Esophagus squamous epithelium (tissue), 5 donors: Measurements from ENCODE around the gene CORO1C. TPM values are rescaled to one million over a fixed set of nuclear protein-coding genes. Genes with fewer than 3 reads are reported as not detected.
A peak's percentile ranks its signal among the peaks of the same experiment; 100 is the strongest.
"Not testable (repeated sequence)": the region's sequence is repeated elsewhere in the genome, so short reads cannot be mapped to it uniquely, and the experiment has no call there.

Experiments
- DNase-seq: peaks from one replicate; lab custom pipeline; 2025; lab: John Stamatoyannopoulos, UW
- H3K27ac ChIP-seq, 4 donors: fragments of 200-600 bp; sonication (generic); one replicate each; pipeline ENCODE4 v1.5.1; 2016 to 2019; ENCODE audit warnings: mild to moderate bottlenecking in 1 of 4
- H3K27me3 ChIP-seq, 4 donors: fragments of 200-600 bp; sonication (generic); 1 replicate in 3 of 4; 2 replicates in 1 of 4; pipeline versions ENCODE4 v1.5.1 to v1.6.0; 2017 to 2021; ENCODE audit warnings: antibody characterized with exemption in 1 of 4
- H3K36me3 ChIP-seq, 3 donors: fragments of 200-600 bp; sonication (generic); one replicate each; pipeline ENCODE4 v1.5.1; 2016 to 2019
- H3K4me1 ChIP-seq, 3 donors: fragments of 200-600 bp; sonication (generic); one replicate each; pipeline ENCODE4 v1.5.1; 2017 to 2019
- H3K4me3 ChIP-seq, 4 donors: fragments of 200-600 bp; sonication (generic); 1 replicate in 3 of 4; 2 replicates in 1 of 4; pipeline ENCODE4 v1.5.1; 2016 to 2019; ENCODE audit warnings: mild to moderate bottlenecking in 2 of 4, moderate library complexity in 1 of 4
- H3K9me3 ChIP-seq, 3 donors: fragments of 200-600 bp; sonication (generic); one replicate each; pipeline ENCODE4 v1.5.1; 2016 to 2019
- CTCF ChIP-seq, 6 experiments: fragments of 450-650 bp in 4 of 6; fragments of 200-600 bp in 2 of 6; sonication (generic) in 2 of 6; IDR thresholded peaks; one replicate each; pipeline ENCODE4 v1.5.1; 2016 to 2019; ENCODE audit warnings: antibody characterized with exemption in 6 of 6, mild to moderate bottlenecking in 4 of 6, moderate library complexity in 4 of 6
- POLR2A ChIP-seq, 4 donors: fragments of 450-650 bp; IDR thresholded peaks; one replicate each; pipeline ENCODE4 v1.6.1; 2017; ENCODE audit warnings: antibody characterized with exemption in 4 of 4, mild to moderate bottlenecking in 4 of 4, moderate library complexity in 3 of 4
- WGBS, 2 donors: methylation state at CpG; one replicate each; pipeline ENCODE4 v1.1.5; 2018; 5-methylcytosine and 5-hydroxymethylcytosine counted together
- intact Hi-C: fragments of 100-400 bp; cut with DNase I; formaldehyde crosslinking; loops from one replicate; pipeline ENCODE4 v1.15.0; 2022
- total RNA-seq, 4 donors: library from RNA; depleted of rRNA; stranded (reverse); fragments of >200 nt; gene quantifications; one replicate each; pipeline ENCODE4 v1.1.0, GENCODE V29; 2016
- donor health status: DM: yes; HTN: yes; CAD: no.

Gene CORO1C
- total RNA-seq, 4 donors from 2014 or later = 67.2 to 142 (median 114) TPM

GRCh38 chr12:108755481-108755880 is 24.2 kb upstream of the CORO1C start:
- no peak for DNase-seq
- TF ChIP-seq POLR2A (IDR thresholded peaks at IDR 0.05) (no peak), CTCF (IDR thresholded peaks at IDR 0.05) (no peak)
- WGBS, 2 donors = 76 to 96% methylated on average over 2 of the region's 2 CpGs
- H3K9me3 ChIP-seq = no peaks in the 10 kb centered on the region
- H3K36me3 ChIP-seq = no peaks in the 10 kb centered on the region
- no peak overlapping the region for H3K4me3 ChIP-seq
- H3K4me1 ChIP-seq = peaks cover 9 to 18% (median 14%) of the 10 kb centered on the region in 3 donors
- no peak overlapping the region for H3K27ac ChIP-seq
- no peaks in the 10 kb centered on the region for H3K27me3 ChIP-seq
- intact Hi-C loops = no loop called here

- intact Hi-C loops = no loop called here
- Histone ChIP-seq H3K36me3 (no peaks in the 10 kb centered on the region), H3K4me1 (peaks cover 9 to 23% (median 14%) of the 10 kb centered on the region in 3 donors), H3K4me3 (no peak overlapping the region), H3K27me3 (no peaks in the 10 kb centered on the region), H3K27ac (peak overlapping the region in 1 of 4 donors; percentile 16), H3K9me3 (no peaks in the 10 kb centered on the region)
- TF ChIP-seq POLR2A (IDR thresholded peaks at IDR 0.05) (no peak), CTCF (IDR thresholded peaks at IDR 0.05) (no peak)
- WGBS, 2 donors = 85 to 87% methylated on average over 4 to 6 of the region's 6 CpGs
- no peak for DNase-seq
These were observed 22.7 kb upstream of the CORO1C start for GRCh38 chr12:108753976-108754375.

GRCh38 chr12:108752387-108752786 is 21.1 kb upstream of the CORO1C start:
- H3K4me3 ChIP-seq = no peak overlapping the region
- H3K9me3 ChIP-seq = no peaks in the 10 kb centered on the region
- H3K4me1 ChIP-seq = peaks cover 9 to 23% (median 14%) of the 10 kb centered on the region in 3 donors
- peak overlapping the region in 3 of 4 donors; percentile 51 to 62 (median 54) for H3K27ac ChIP-seq
- intact Hi-C loops = no loop called here
- no peaks in the 10 kb centered on the region for H3K36me3 ChIP-seq
- 62 to 67% methylated on average over 1 of the region's 1 CpG for WGBS, 2 donors
- DNase-seq = no peak
- TF ChIP-seq CTCF (IDR thresholded peaks at IDR 0.05) = no peak
- H3K27me3 ChIP-seq = no peaks in the 10 kb centered on the region

- TF ChIP-seq CTCF (IDR thresholded peaks at IDR 0.05) = no peak
- no peak for TF ChIP-seq POLR2A (IDR thresholded peaks at IDR 0.05)
- Histone ChIP-seq H3K27ac (peak overlapping the region in 3 of 4 donors; percentile 51 to 62 (median 54)), H3K4me3 (no peak overlapping the region), H3K9me3 (no peaks in the 10 kb centered on the region), H3K27me3 (no peaks in the 10 kb centered on the region), H3K36me3 (no peaks in the 10 kb centered on the region), H3K4me1 (peaks cover 9 to 23% (median 14%) of the 10 kb centered on the region in 3 donors)
- no peak for DNase-seq
- intact Hi-C loops = no loop called here
- WGBS, 2 donors = 40 to 61% methylated on average over 1 to 4 of the region's 4 CpGs
These were observed 20.5 kb upstream of the CORO1C start for GRCh38 chr12:108751821-108752220.

- H3K4me3 ChIP-seq, intact Hi-C loops, H3K27me3 ChIP-seq, DNase-seq, H3K9me3 ChIP-seq, H3K36me3 ChIP-seq: not testable (repeated sequence)
- Histone ChIP-seq H3K27ac (peak overlapping the region in 3 of 4 donors; percentile 51 to 77 (median 54)), H3K4me1 (peaks cover 9 to 23% (median 14%) of the 10 kb centered on the region in 3 donors)
- 38 to 77% methylated on average over 3 to 4 of the region's 4 CpGs for WGBS, 2 donors
These were observed 19.7 kb upstream of the CORO1C start for GRCh38 chr12:108751003-108751402.

GRCh38 chr12:108750526-108750925 is 19.2 kb upstream of the CORO1C start:
- Histone ChIP-seq H3K27me3 (no peaks in the 10 kb centered on the region), H3K9me3 (no peaks in the 10 kb centered on the region), H3K4me1 (peaks cover 9 to 23% (median 14%) of the 10 kb centered on the region in 3 donors), H3K36me3 (no peaks in the 10 kb centered on the region), H3K4me3 (no peak overlapping the region), H3K27ac (peak overlapping the region in 3 of 4 donors; percentile 51 to 77 (median 54))
- TF ChIP-seq POLR2A (IDR thresholded peaks at IDR 0.05) (no peak), CTCF (IDR thresholded peaks at IDR 0.05) (no peak)
- 40 to 44% methylated on average over 4 of the region's 4 CpGs for WGBS, 2 donors
- DNase-seq = no peak
- intact Hi-C loops = no loop called here
